HL-60 (cell line): Measurements from ENCODE around the gene SLC16A5.

ENCODE experiments used
- GABPA ChIP-seq: IDR thresholded peaks from 2 replicates; pipeline ENCODE4 v1.6.1; 2012; ENCODE audit warnings: low read depth
- SPI1 ChIP-seq: IDR thresholded peaks from 2 replicates; pipeline ENCODE4 v1.6.1; 2012; ENCODE audit warnings: low read depth, mild to moderate bottlenecking, borderline replicate concordance
- TF ChIP-seq, protein P1 (sequence below): IDR thresholded peaks from one replicate; pipeline ENCODE4 v1.5.1; 2011; ENCODE audit warnings: low read length, control low read depth, inconsistent platforms; ENCODE audit not compliant: insufficient read depth

DNA sequence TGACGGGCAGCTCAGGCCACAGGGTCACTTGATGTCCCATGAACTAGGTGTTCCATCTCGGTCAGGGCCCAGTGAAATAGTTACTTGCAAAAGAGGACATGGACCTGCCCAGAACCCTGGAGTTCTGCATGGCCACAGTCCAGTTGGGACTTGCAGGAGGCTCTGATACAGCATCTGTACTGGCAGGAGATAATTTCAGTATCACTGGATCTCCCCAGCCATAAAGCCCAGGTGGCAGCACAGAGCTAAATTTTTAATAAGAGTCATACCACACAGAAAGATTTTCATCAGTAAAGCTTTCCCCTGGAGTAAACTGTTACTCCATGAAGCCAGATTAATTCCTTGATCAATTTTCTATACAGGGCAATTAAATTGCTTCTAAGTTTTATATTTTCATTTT lies 18.0 kb upstream of the SLC16A5 start:
- TF ChIP-seq, protein P1, sequence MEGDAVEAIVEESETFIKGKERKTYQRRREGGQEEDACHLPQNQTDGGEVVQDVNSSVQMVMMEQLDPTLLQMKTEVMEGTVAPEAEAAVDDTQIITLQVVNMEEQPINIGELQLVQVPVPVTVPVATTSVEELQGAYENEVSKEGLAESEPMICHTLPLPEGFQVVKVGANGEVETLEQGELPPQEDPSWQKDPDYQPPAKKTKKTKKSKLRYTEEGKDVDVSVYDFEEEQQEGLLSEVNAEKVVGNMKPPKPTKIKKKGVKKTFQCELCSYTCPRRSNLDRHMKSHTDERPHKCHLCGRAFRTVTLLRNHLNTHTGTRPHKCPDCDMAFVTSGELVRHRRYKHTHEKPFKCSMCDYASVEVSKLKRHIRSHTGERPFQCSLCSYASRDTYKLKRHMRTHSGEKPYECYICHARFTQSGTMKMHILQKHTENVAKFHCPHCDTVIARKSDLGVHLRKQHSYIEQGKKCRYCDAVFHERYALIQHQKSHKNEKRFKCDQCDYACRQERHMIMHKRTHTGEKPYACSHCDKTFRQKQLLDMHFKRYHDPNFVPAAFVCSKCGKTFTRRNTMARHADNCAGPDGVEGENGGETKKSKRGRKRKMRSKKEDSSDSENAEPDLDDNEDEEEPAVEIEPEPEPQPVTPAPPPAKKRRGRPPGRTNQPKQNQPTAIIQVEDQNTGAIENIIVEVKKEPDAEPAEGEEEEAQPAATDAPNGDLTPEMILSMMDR = peak; percentile 13
- TF ChIP-seq GABPA (no peak), SPI1 (no peak)
